Cardiac muscle cell (in vitro differentiated cells and primary cell): ENCODE data around the gene SNAPC3. TPM values are rescaled to one million over a fixed set of nuclear protein-coding genes. Genes with fewer than 3 reads are reported as not detected.

Source experiments
- DNase-seq, 2 donors: peaks; one replicate each; pipeline versions ENCODE4 v3.0.0 to v3.0.0-alpha.2; 2010 to 2017; ENCODE audit warnings: low read depth in 1 of 2, low spot score in 1 of 2
- H3K27ac ChIP-seq: fragments of 200-600 bp; sonication (generic); 2 replicates; pipeline ENCODE4 v1.5.1; 2016
- H3K27me3 ChIP-seq: fragments of 200-600 bp; sonication (generic); 2 replicates; pipeline ENCODE4 v1.6.0; 2016; ENCODE audit warnings: control low read depth
- H3K36me3 ChIP-seq: fragments of 200-600 bp; sonication (generic); 2 replicates; pipeline ENCODE4 v1.5.1; 2016; ENCODE audit warnings: control low read depth
- H3K4me1 ChIP-seq: fragments of 200-600 bp; sonication (generic); 2 replicates; pipeline ENCODE4 v1.8.1; 2017; ENCODE audit warnings: low read depth, mild to moderate bottlenecking, mixed run types
- H3K4me3 ChIP-seq: fragments of 200-600 bp; sonication (generic); 2 replicates; pipeline ENCODE4 v1.5.1; 2016; ENCODE audit warnings: mild to moderate bottlenecking
- H3K9me3 ChIP-seq: fragments of 200-600 bp; sonication (generic); 2 replicates; pipeline ENCODE4 v1.5.1; 2017; ENCODE audit warnings: low read depth, mild to moderate bottlenecking, control low read depth
- polyA plus RNA-seq: library from polyadenylated mRNA; unstranded; fragments of >200 nt; fragmentation: Nextera tagmentation; extraction: Ambion mirVana; gene quantifications from 2 replicates; pipeline ENCODE4 v1.2.1, GENCODE V29; 2016
- total RNA-seq: library from RNA; depleted of rRNA; stranded (reverse); fragments of >200 nt; gene quantifications from 2 replicates; pipeline ENCODE4 v1.2.3, GENCODE V29; 2016
- TF ChIP-seq, protein P1 (sequence below): IDR thresholded peaks from 2 replicates; pipeline ENCODE4 v1.5.1; 2012; ENCODE audit warnings: low read depth, mild to moderate bottlenecking, low read length

Gene SNAPC3
- total and polyA plus RNA-seq, 2 experiments from 2014 or later = 46.2 to 147 TPM

DNA sequence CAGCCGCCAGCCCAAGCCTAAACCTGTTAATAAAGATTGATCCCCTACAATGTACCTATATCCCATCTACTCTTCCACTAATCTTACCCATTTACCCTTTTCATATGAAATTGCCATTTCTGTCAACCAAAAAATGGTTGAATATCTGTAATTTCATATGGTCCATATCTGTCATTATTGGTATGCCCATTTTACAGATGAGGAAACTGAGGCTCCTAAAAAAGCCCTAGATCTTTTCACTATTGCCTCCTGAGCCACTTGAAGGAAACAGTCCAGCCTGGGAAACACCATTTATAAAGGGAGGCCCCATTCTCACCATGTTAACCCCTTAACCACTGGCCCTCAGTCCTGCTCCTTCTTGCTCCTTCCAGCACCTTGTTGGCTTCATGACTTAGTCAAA, 41.2 kb upstream of the SNAPC3 start:
- no peaks in the 10 kb centered on the region for H3K9me3 ChIP-seq
- no peak overlapping the region for H3K4me3 ChIP-seq
- TF ChIP-seq, protein P1, sequence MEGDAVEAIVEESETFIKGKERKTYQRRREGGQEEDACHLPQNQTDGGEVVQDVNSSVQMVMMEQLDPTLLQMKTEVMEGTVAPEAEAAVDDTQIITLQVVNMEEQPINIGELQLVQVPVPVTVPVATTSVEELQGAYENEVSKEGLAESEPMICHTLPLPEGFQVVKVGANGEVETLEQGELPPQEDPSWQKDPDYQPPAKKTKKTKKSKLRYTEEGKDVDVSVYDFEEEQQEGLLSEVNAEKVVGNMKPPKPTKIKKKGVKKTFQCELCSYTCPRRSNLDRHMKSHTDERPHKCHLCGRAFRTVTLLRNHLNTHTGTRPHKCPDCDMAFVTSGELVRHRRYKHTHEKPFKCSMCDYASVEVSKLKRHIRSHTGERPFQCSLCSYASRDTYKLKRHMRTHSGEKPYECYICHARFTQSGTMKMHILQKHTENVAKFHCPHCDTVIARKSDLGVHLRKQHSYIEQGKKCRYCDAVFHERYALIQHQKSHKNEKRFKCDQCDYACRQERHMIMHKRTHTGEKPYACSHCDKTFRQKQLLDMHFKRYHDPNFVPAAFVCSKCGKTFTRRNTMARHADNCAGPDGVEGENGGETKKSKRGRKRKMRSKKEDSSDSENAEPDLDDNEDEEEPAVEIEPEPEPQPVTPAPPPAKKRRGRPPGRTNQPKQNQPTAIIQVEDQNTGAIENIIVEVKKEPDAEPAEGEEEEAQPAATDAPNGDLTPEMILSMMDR = no peak
- H3K36me3 ChIP-seq = no peaks in the 10 kb centered on the region
- no peaks in the 10 kb centered on the region for H3K4me1 ChIP-seq
- H3K27ac ChIP-seq = no peak overlapping the region
- no peaks in the 10 kb centered on the region for H3K27me3 ChIP-seq
- DNase-seq = no peak

DNA sequence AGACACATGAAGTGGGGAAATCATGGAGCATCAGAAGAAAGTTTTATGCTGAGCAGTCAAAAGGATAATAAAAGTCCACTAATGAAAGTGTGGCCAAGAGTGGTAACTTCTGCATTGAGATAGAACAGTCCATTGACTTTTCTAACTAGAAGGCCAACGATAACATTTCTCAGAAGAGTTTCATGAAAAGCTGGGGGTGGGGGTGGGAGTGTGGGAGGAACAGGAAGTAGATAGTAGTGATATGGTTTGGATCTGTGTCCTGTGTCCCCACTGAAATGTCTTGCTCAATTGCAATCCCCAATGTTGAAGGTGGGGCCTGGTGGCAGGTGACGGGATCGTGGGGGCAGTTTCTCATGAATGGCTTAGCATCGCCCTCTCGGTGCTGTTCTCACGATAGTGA, 36.2 kb upstream of the SNAPC3 start:
- no peak for DNase-seq
- Histone ChIP-seq H3K4me3 (no peak overlapping the region), H3K36me3 (no peaks in the 10 kb centered on the region), H3K4me1 (no peaks in the 10 kb centered on the region), H3K27ac (no peak overlapping the region), H3K9me3 (no peaks in the 10 kb centered on the region), H3K27me3 (no peaks in the 10 kb centered on the region)
- TF ChIP-seq, protein P1 = no peak

DNA sequence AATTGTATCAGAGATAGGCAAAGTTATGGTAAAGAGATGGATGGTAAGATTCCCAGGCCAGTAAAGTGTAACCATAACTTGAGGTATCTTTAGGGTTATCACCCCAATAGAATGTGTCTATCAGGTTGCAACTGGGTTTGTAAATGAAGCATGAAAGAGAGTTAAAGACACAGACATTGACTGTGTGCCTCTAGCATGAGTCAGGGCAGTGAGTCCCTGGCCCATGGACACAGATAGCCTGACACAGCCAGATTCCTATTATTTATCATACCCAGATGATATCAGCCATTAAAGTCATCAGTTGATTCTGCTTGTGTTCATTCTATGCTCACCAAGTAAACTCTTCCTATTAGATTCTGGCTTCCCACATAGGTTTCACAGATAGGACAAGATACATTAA, 33.5 kb upstream of the SNAPC3 start:
- H3K4me1 ChIP-seq = no peaks in the 10 kb centered on the region
- no peak overlapping the region for H3K27ac ChIP-seq
- H3K4me3 ChIP-seq = no peak overlapping the region
- H3K27me3 ChIP-seq = no peaks in the 10 kb centered on the region
- TF ChIP-seq, protein P1 = no peak
- DNase-seq = no peak
- no peaks in the 10 kb centered on the region for H3K9me3 ChIP-seq
- H3K36me3 ChIP-seq = no peaks in the 10 kb centered on the region

DNA sequence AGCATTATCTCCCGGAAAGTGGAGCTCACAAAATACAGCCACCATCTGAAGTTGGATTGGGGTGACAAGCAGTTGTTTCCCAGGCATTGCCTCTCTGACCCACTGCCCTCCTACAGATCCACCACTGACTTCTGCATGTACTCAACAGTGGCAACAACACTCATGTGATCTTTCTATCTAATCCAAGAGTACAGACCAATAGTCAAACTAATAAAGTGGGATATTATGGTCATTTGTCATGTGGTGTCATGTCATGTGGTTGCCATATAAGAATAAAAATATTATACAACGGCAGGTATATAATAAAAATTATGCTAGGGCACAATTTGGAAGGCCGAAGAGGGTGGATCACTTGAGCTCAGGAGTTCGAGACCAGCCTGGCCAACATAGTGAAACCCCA, 33.0 kb upstream of the SNAPC3 start:
- no peaks in the 10 kb centered on the region for H3K4me1 ChIP-seq
- no peaks in the 10 kb centered on the region for H3K27me3 ChIP-seq
- H3K4me3 ChIP-seq = no peak overlapping the region
- no peak for DNase-seq
- H3K9me3 ChIP-seq = no peaks in the 10 kb centered on the region
- TF ChIP-seq, protein P1 = no peak
- no peak overlapping the region for H3K27ac ChIP-seq
- H3K36me3 ChIP-seq = no peaks in the 10 kb centered on the region

DNA sequence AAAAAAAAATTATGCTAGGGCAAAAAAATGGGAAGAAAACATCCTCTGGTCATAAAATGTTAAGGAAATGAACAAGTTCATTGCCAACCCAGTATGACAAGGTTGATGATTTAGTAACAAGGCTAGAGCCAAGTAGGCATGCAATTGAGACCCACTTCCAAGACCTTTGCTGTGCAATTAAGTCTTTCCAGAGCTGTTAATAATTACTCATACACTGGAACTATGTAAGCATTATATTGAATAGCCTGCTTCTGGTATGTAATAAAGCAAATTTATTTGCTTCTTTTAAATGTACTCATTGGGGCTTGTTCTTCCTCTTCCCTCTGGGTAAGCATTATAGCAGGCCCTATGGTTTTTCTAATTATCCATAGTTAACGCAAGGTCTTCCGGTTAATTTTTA, 32.5 kb upstream of the SNAPC3 start:
- TF ChIP-seq, protein P1 = no peak
- no peaks in the 10 kb centered on the region for H3K27me3 ChIP-seq
- no peaks in the 10 kb centered on the region for H3K4me1 ChIP-seq
- DNase-seq = no peak
- no peak overlapping the region for H3K27ac ChIP-seq
- no peak overlapping the region for H3K4me3 ChIP-seq
- H3K9me3 ChIP-seq = no peaks in the 10 kb centered on the region
- H3K36me3 ChIP-seq = no peaks in the 10 kb centered on the region

DNA sequence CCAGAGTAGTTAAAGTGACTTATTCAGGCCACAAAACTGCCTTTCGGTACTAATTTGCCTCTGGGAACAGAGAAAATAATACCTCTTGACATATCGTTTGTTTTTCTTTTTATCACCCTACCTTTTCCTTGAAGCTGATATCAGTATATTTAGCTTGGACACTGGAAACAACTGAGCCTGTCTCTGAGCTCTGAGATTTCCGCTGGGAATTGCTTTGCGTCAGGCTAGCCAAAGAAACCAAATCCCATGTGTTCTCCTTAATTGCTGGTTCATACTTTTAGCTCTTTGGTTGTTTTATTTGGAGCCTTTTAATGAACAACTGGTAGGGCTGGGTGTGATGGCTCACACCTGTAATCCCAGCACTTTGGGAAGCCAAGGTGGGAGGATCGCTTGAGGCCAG, 30.3 kb upstream of the SNAPC3 start:
- no peaks in the 10 kb centered on the region for H3K36me3 ChIP-seq
- no peak overlapping the region for H3K27ac ChIP-seq
- TF ChIP-seq, protein P1 = no peak
- H3K9me3 ChIP-seq = no peaks in the 10 kb centered on the region
- H3K27me3 ChIP-seq = no peaks in the 10 kb centered on the region
- no peaks in the 10 kb centered on the region for H3K4me1 ChIP-seq
- H3K4me3 ChIP-seq = no peak overlapping the region
- DNase-seq = no peak
